HepG2 (cell line): Measurements from ENCODE around the gene RABGAP1L. TPM values are rescaled to one million over a fixed set of nuclear protein-coding genes. Genes with fewer than 3 reads are reported as not detected.

Experiments used
- ATAC-seq: fragments of 200-7000 bp; cut with Tn5 transposase; 3 replicates; pipeline ENCODE4 v1.9.1; 2020; ENCODE audit warnings: mild to moderate bottlenecking, moderate library complexity
- BruUV-seq: library from RNA; stranded (reverse); fragments of 400-500 nt; replicated peaks from 2 replicates; lab custom pipeline; 2021; lab: Mats Ljungman, UMichigan
- CTCF ChIA-PET: fragments of 300-600 bp; formaldehyde crosslinking; extraction: SDS; loops from one replicate; lab custom pipeline; 2021; ENCODE audit warnings: low total read pairs, inconsistent platforms, low intra/inter-chr PET ratio; lab: Yijun Ruan, JAX
- POLR2A ChIA-PET: fragments of 350-600 bp; sonication (Branson Sonifier 250); formaldehyde crosslinking; loops from one replicate; lab custom pipeline; 2020; ENCODE audit warnings: antibody characterized with exemption, inconsistent platforms; lab: Yijun Ruan, JAX
- DNase-seq: peaks from one replicate; pipeline ENCODE4 v3.0.0-alpha.2; 2015; ENCODE audit warnings: low spot score
- FAIRE-seq: peaks from 3 replicates; lab custom pipeline; 2011; peaks lifted over from hg19 to GRCh38; lab: Jason Lieb, UNC
- H2AFZ ChIP-seq: one replicate; pipeline ENCODE4 v1.6.1; 2011; ENCODE audit warnings: low read length, inconsistent platforms
- H3K27ac ChIP-seq: fragments of 300-600 bp; 3 replicates; pipeline ENCODE4 v1.8.0; 2011; ENCODE audit warnings: mixed run types, mild to moderate bottlenecking, mixed read lengths, low read length, inconsistent platforms; ENCODE audit not compliant: insufficient read depth; ENCODE audit errors: extremely low read length
- H3K27me3 ChIP-seq, 2 experiments: fragments of 200-600 bp in 1 of 2; 2 replicates in 1 of 2; 3 replicates in 1 of 2; pipeline versions ENCODE4 v1.6.0 to v1.8.0; 2011; ENCODE audit warnings: low read length in 2 of 2, mild to moderate bottlenecking in 2 of 2, moderate library complexity in 2 of 2, inconsistent platforms in 1 of 2; ENCODE audit not compliant: insufficient read depth in 2 of 2, control insufficient read depth in 1 of 2
- H3K36me3 ChIP-seq, 2 experiments: fragments of 200-600 bp in 1 of 2; replicated peaks in 1 of 2; 2 replicates in 1 of 2; 3 replicates in 1 of 2; pipeline versions ENCODE4 v1.5.1 to v1.8.0; 2011; ENCODE audit warnings: low read length in 2 of 2, inconsistent platforms in 1 of 2; ENCODE audit not compliant: insufficient read depth in 2 of 2, control insufficient read depth in 1 of 2
- H3K4me1 ChIP-seq: 2 replicates; pipeline ENCODE4 v1.5.1; 2012; ENCODE audit warnings: low read length, inconsistent platforms; ENCODE audit not compliant: insufficient read depth
- H3K4me2 ChIP-seq: 2 replicates; pipeline ENCODE4 v1.6.0; 2011; ENCODE audit warnings: low read depth, low read length, inconsistent platforms
- H3K4me3 ChIP-seq, 3 experiments: fragments of 200-600 bp in 1 of 3; sonication (generic), shearing (Covaris generic) in 1 of 3; replicated peaks in 1 of 3; 2 replicates each; pipeline ENCODE4 v1.5.1; 2011 to 2016; ENCODE audit warnings: low read length in 3 of 3, inconsistent platforms in 2 of 3, low read depth in 2 of 3, mild to moderate bottlenecking in 2 of 3, control low read depth in 1 of 3, mixed read lengths in 1 of 3; ENCODE audit not compliant: insufficient read depth in 1 of 3
- H3K79me2 ChIP-seq: one replicate; pipeline ENCODE4 v1.6.1; 2011; ENCODE audit warnings: low read length, inconsistent platforms; ENCODE audit not compliant: insufficient read depth
- H3K9ac ChIP-seq: 2 replicates; pipeline ENCODE4 v1.6.0; 2011; ENCODE audit warnings: mild to moderate bottlenecking, low read depth, low read length, inconsistent platforms; ENCODE audit not compliant: insufficient read depth
- H3K9me3 ChIP-seq: 2 replicates; pipeline ENCODE4 v1.5.1; 2012; ENCODE audit warnings: mild to moderate bottlenecking, low read length
- H4K20me1 ChIP-seq: 2 replicates; pipeline ENCODE4 v1.6.0; 2011; ENCODE audit warnings: inconsistent platforms, mild to moderate bottlenecking, low read length, moderate library complexity; ENCODE audit not compliant: insufficient read depth
- BRD4 ChIP-seq: sonication (generic); formaldehyde crosslinking; IDR thresholded peaks from 2 replicates; pipeline ENCODE4 v1.4.0; 2020; ENCODE audit warnings: missing genetic modification reagents
- CBX2 ChIP-seq, 2 experiments: fragments of 200-600 bp in 1 of 2; sonication (generic); formaldehyde crosslinking in 1 of 2; IDR thresholded peaks; 2 replicates each; pipeline versions ENCODE4 v1.7.0 to v1.8.1; 2018 to 2022; ENCODE audit warnings: low read depth in 2 of 2, low read length in 1 of 2, mild to moderate bottlenecking in 1 of 2, missing genetic modification reagents in 1 of 2
- MIER3 ChIP-seq: IDR thresholded peaks from 2 replicates; pipeline ENCODE4 v1.6.1; 2016; ENCODE audit warnings: missing compliant biosample characterization, borderline replicate concordance
- PHF21A ChIP-seq: sonication (generic); formaldehyde crosslinking; IDR thresholded peaks from 2 replicates; pipeline ENCODE4 v1.5.0; 2020; ENCODE audit warnings: mild to moderate bottlenecking, missing genetic modification reagents
- SMC3 ChIP-seq: IDR thresholded peaks from 2 replicates; pipeline ENCODE4 v1.6.1; 2011; ENCODE audit warnings: low read length, improper control_type of control experiment
- SOX5 ChIP-seq: IDR thresholded peaks from 2 replicates; pipeline ENCODE4 v1.6.1; 2016; ENCODE audit warnings: borderline replicate concordance
- TBP ChIP-seq: sonication (generic); formaldehyde crosslinking; IDR thresholded peaks from 2 replicates; pipeline ENCODE4 v1.5.0; 2020; ENCODE audit warnings: missing genetic modification reagents
- ZMYM3 ChIP-seq: sonication (generic); formaldehyde crosslinking; IDR thresholded peaks from 2 replicates; pipeline ENCODE4 v1.5.1; 2020; ENCODE audit warnings: mild to moderate bottlenecking, missing genetic modification reagents
- ZNF274 ChIP-seq: sonication (generic); formaldehyde crosslinking; IDR thresholded peaks from 2 replicates; pipeline ENCODE4 v1.5.1; 2020; ENCODE audit warnings: mild to moderate bottlenecking, missing genetic modification reagents
- ZNF589 ChIP-seq: sonication (generic); formaldehyde crosslinking; conservative IDR thresholded peaks from 2 replicates; pipeline ENCODE4 v1.8.0; 2022; ENCODE audit warnings: mild to moderate bottlenecking, moderate library complexity, missing genetic modification reagents
- WGBS: methylation state at CpG from one replicate; pipeline ENCODE4 v1.1.6; 2017; ENCODE audit warnings: low lambda C conversion rate; 5-methylcytosine and 5-hydroxymethylcytosine counted together
- in situ Hi-C: cut with HindIII; loops from 2 replicates; pipeline ENCODE4 v1.10.0; 2017; ENCODE audit warnings: low pct_unique_long_range_greater_than_20kb; ENCODE audit not compliant: extremely low pct_ligation_motif_present
- intact Hi-C: fragments of 100-400 bp; cut with micrococcal nuclease; formaldehyde crosslinking; loops from one replicate; pipeline ENCODE4 v1.10.0; 2022; ENCODE audit not compliant: unreplicated experiment
- polyA plus RNA-seq, 8 experiments: library from polyadenylated mRNA; depleted of rRNA in 3 of 8; stranded (reverse) in 7 of 8; unstranded in 1 of 8; fragments of >200 nt; fragmentation: Illumina TruSeq in 4 of 8; extraction: Trizol in 4 of 8; gene quantifications; 2 replicates each; pipeline versions ENCODE4 v1.2.1 to v1.2.3, GENCODE V29; 2011 to 2016; ENCODE audit warnings: low read depth in 4 of 8, missing spikeins in 1 of 8, mixed read lengths in 1 of 8; ENCODE audit not compliant: insufficient read depth in 1 of 8
- total RNA-seq, 5 experiments: library from RNA; depleted of rRNA; stranded (reverse); fragments of >200 nt; fragmentation: Illumina TruSeq; extraction: Trizol; gene quantifications; 2 replicates each; pipeline ENCODE4 v1.2.3, GENCODE V29; 2016; ENCODE audit warnings: low read depth in 1 of 5
- TF ChIP-seq, protein P1 (sequence below): sonication (generic); formaldehyde crosslinking; conservative IDR thresholded peaks from 2 replicates; pipeline ENCODE4 v1.8.1; 2023; ENCODE audit warnings: missing genetic modification reagents
- TF ChIP-seq, protein P2 (sequence below): sonication (generic); formaldehyde crosslinking; IDR thresholded peaks from 2 replicates; pipeline ENCODE4 v1.5.1; 2020; ENCODE audit warnings: missing genetic modification reagents, mild to moderate bottlenecking, borderline replicate concordance
- TF ChIP-seq, protein P3 (sequence below): sonication (generic); formaldehyde crosslinking; IDR thresholded peaks from 2 replicates; pipeline ENCODE4 v1.4.0; 2020; ENCODE audit warnings: missing genetic modification reagents, mild to moderate bottlenecking, borderline replicate concordance
- TF ChIP-seq, protein P4 (sequence below): sonication (generic); formaldehyde crosslinking; IDR thresholded peaks from 2 replicates; pipeline ENCODE4 v1.8.1; 2023; ENCODE audit warnings: mild to moderate bottlenecking, missing genetic modification reagents, borderline replicate concordance

The RABGAP1L gene
- total and polyA plus RNA-seq, 2 of the 13 experiments (the other 11 are each of a cell fraction or from before 2014, with no cell fraction given), result 7.9 to 22.6 TPM

DNA sequence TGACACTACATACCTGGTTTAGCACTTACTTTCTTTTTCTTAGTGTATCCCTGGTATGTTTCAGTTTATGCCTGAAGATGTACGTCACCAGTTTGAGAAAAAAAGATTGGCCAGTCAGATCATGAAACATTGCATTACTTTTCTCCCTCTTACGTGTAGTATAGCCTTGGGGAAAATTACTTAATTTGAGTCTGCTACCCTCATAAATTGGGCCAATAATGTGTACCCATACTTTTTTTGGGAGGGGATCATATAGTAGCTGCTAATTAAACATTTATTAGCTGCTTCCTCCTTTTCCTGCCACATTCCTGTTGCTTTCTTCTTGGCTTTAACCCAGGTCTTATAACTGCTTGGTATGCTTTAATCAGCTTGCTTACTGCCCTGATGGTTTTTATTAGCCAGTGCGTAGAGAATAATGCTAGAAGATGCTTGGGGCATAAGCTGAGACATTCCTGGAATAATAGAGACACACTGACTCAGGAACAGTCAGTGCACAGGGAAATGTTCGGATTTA lies 32.1 kb downstream of the RABGAP1L start (continued):
- TF ChIP-seq ZNF274 (CRISPR knock-in tag), result no peak
- TF ChIP-seq CBX2 (IDR thresholded peaks at IDR 0.05; ENCODE audit: low read depth, low read length), result no peak
- no peak for TF ChIP-seq CBX2 (CRISPR knock-in tag; IDR thresholded peaks at IDR 0.05; ENCODE audit: low read depth)
- TF ChIP-seq ZNF589 (CRISPR knock-in tag), result no peak

DNA sequence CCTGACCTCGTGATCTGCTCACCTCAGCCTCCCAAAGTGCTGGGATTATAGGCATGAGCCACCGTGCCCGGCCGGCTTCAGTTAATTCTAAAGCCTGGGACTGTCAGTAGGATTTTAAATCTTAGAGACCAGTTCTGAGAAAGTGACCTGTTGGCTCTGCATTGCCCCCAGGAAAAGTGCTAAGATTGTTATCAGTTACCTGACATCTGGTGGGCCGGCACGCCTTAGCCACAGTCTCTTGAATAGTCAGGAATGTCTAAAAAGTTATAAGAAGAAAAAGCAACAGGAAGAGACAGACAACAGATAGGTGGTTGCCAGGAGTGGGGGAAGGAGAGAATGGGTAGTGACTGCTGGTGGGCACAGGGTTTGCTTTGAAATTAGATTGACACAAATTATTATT lies 35.1 kb downstream of the RABGAP1L start:
- FAIRE-seq (no peak), ATAC-seq (no peak), DNase-seq (no peak)
- Histone ChIP-seq H3K27me3 (no peaks in the 10 kb centered on the region), H3K4me3 (no peak overlapping the region), H3K36me3 (no peaks in the 10 kb centered on the region), H2AFZ (no peak overlapping the region), H3K27ac (no peak overlapping the region), H3K4me1 (peaks cover 9% of the 10 kb centered on the region), H3K4me2 (no peak overlapping the region), H3K9ac (no peak overlapping the region), H4K20me1 (no peaks in the 10 kb centered on the region), H3K79me2 (peaks cover 5% of the 10 kb centered on the region), H3K9me3 (no peaks in the 10 kb centered on the region)
- WGBS, result 92% methylated on average over 6 of the region's 6 CpGs
- in situ Hi-C loops (no loop called here), intact Hi-C loops (no loop called here)
- POLR2A ChIA-PET, result no interaction called here
- no TSS peak for BruUV-seq
- CTCF ChIA-PET, result no interaction called here
- TF ChIP-seq ZMYM3, result no peak
- no peak for TF ChIP-seq MIER3 (CRISPR knock-in tag)
- TF ChIP-seq, protein P1, sequence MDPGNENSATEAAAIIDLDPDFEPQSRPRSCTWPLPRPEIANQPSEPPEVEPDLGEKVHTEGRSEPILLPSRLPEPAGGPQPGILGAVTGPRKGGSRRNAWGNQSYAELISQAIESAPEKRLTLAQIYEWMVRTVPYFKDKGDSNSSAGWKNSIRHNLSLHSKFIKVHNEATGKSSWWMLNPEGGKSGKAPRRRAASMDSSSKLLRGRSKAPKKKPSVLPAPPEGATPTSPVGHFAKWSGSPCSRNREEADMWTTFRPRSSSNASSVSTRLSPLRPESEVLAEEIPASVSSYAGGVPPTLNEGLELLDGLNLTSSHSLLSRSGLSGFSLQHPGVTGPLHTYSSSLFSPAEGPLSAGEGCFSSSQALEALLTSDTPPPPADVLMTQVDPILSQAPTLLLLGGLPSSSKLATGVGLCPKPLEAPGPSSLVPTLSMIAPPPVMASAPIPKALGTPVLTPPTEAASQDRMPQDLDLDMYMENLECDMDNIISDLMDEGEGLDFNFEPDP, result no peak
- TF ChIP-seq, protein P2, sequence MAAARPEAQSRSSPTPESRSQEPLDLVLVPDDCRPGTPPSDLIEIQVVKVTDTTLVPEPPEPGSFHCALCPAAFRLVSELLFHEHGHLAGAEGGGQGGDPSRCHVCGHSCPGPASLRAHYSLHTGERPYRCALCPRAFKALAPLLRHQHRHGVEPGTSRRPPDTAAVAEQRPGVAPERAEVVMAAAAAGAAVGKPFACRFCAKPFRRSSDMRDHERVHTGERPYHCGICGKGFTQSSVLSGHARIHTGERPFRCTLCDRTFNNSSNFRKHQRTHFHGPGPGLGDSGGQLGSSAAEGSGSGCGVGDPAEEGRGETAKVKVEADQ (CRISPR knock-in tag), result no peak
- TF ChIP-seq TBP (CRISPR knock-in tag), result no peak
- no peak for TF ChIP-seq BRD4 (CRISPR knock-in tag)
- TF ChIP-seq, protein P3, sequence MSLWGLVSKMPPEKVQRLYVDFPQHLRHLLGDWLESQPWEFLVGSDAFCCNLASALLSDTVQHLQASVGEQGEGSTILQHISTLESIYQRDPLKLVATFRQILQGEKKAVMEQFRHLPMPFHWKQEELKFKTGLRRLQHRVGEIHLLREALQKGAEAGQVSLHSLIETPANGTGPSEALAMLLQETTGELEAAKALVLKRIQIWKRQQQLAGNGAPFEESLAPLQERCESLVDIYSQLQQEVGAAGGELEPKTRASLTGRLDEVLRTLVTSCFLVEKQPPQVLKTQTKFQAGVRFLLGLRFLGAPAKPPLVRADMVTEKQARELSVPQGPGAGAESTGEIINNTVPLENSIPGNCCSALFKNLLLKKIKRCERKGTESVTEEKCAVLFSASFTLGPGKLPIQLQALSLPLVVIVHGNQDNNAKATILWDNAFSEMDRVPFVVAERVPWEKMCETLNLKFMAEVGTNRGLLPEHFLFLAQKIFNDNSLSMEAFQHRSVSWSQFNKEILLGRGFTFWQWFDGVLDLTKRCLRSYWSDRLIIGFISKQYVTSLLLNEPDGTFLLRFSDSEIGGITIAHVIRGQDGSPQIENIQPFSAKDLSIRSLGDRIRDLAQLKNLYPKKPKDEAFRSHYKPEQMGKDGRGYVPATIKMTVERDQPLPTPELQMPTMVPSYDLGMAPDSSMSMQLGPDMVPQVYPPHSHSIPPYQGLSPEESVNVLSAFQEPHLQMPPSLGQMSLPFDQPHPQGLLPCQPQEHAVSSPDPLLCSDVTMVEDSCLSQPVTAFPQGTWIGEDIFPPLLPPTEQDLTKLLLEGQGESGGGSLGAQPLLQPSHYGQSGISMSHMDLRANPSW, result no peak
- TF ChIP-seq SMC3, result no peak
- TF ChIP-seq SOX5 (CRISPR knock-in tag), result no peak
- TF ChIP-seq, protein P4, sequence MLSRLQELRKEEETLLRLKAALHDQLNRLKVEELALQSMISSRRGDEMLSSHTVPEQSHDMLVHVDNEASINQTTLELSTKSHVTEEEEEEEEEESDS (CRISPR knock-in tag), result no peak
- no peak for TF ChIP-seq PHF21A (CRISPR knock-in tag)
